ENCODE results near the gene TMEM181. TPM values are rescaled to one million over a fixed set of nuclear protein-coding genes. Genes with fewer than 3 reads are reported as not detected.

The TMEM181 gene
- total RNA-seq, 2 experiments from 2014 or later = 10.0 to 10.1 TPM

GRCh38 chr6:158621694-158622544 is 62.0 kb downstream of the TMEM181 start:
- ATAC-seq (no peak), DNase-seq (no peak)
- H3K27me3 Mint-ChIP-seq = no peaks in the 10 kb centered on the region
- CTCF ChIA-PET = interaction anchor here (1.2 to 1.9 kb wide), 2 partner anchors 16 to 21 kb away, joined by 3 to 7 read pairs; no protein-coding TSS in a partner anchor
- intact Hi-C loops (cut with micrococcal nuclease) = no loop called here
- POLR2A ChIA-PET = interaction anchor here (0.9 to 1.6 kb wide), 2 partner anchors 15 to 17 kb away, joined by 3 to 5 read pairs; no protein-coding TSS in a partner anchor
- H3K9me3 Mint-ChIP-seq = no peaks in the 10 kb centered on the region
- H3K4me1 Mint-ChIP-seq (ENCODE audit: low read depth) = peaks cover 8% of the 10 kb centered on the region
- no peak overlapping the region for H3K27ac Mint-ChIP-seq
- H3K36me3 Mint-ChIP-seq (ENCODE audit: low read depth) = peaks cover 34% of the 10 kb centered on the region
- TF ChIP-seq CTCF (IDR thresholded peaks at IDR 0.05) = no peak
- no peak overlapping the region for H3K4me3 Mint-ChIP-seq

GRCh38 chr6:158622545-158623190 is 62.8 kb downstream of the TMEM181 start:
- H3K27me3 Mint-ChIP-seq = no peaks in the 10 kb centered on the region
- peaks cover 9% of the 10 kb centered on the region for H3K4me1 Mint-ChIP-seq (ENCODE audit: low read depth)
- H3K36me3 Mint-ChIP-seq (ENCODE audit: low read depth) = peaks cover 34% of the 10 kb centered on the region
- no peak overlapping the region for H3K4me3 Mint-ChIP-seq
- CTCF ChIA-PET = interaction anchor here (1.9 kb wide), 1 partner anchor 16 kb away, joined by 7 read pairs; no protein-coding TSS in a partner anchor
- DNase-seq = no peak
- H3K9me3 Mint-ChIP-seq = no peaks in the 10 kb centered on the region
- intact Hi-C loops (cut with micrococcal nuclease) = no loop called here
- no peak for TF ChIP-seq CTCF (IDR thresholded peaks at IDR 0.05)
- POLR2A ChIA-PET = interaction anchor here (0.9 kb wide), 1 partner anchor 65 kb away, joined by 4 read pairs; no protein-coding TSS in a partner anchor
- no peak for ATAC-seq
- H3K27ac Mint-ChIP-seq = peak overlapping the region; percentile 37

GRCh38 chr6:158624684-158625682 is 65.1 kb downstream of the TMEM181 start:
- ChIA-PET CTCF (interaction anchor here (1.0 kb wide), 1 partner anchor 411 kb away, joined by 4 read pairs; no protein-coding TSS in a partner anchor), POLR2A (no interaction called here)
- H3K4me3 Mint-ChIP-seq = no peak overlapping the region
- no peak overlapping the region for H3K27ac Mint-ChIP-seq
- DNase-seq = no peak
- no peaks in the 10 kb centered on the region for H3K27me3 Mint-ChIP-seq
- intact Hi-C loops (cut with micrococcal nuclease) = no loop called here
- no peak for TF ChIP-seq CTCF (IDR thresholded peaks at IDR 0.05)
- H3K9me3 Mint-ChIP-seq = no peaks in the 10 kb centered on the region
- peaks cover 23% of the 10 kb centered on the region for H3K4me1 Mint-ChIP-seq (ENCODE audit: low read depth)
- ATAC-seq = no peak
- H3K36me3 Mint-ChIP-seq (ENCODE audit: low read depth) = peaks cover 34% of the 10 kb centered on the region

- CTCF ChIA-PET = no interaction called here
- Mint-ChIP-seq H3K27me3 (no peaks in the 10 kb centered on the region), H3K4me3 (no peak overlapping the region), H3K4me1 (ENCODE audit: low read depth) (peaks cover 31% of the 10 kb centered on the region), H3K36me3 (ENCODE audit: low read depth) (peaks cover 33% of the 10 kb centered on the region), H3K27ac (peak overlapping the region; percentile 22), H3K9me3 (no peaks in the 10 kb centered on the region)
- intact Hi-C loops (cut with micrococcal nuclease) = no loop called here
- ATAC-seq (no peak), DNase-seq (no peak)
- TF ChIP-seq CTCF (IDR thresholded peaks at IDR 0.05) = no peak
- POLR2A ChIA-PET = no interaction called here
Measured at GRCh38 chr6:158625881-158626305, 66.0 kb downstream of the TMEM181 start.
